ENCODE results near the gene FERMT3.

The FERMT3 gene

GRCh38 chr11:64204464-64204989 is 2.0 kb upstream of the FERMT3 start:
- TF ChIP-seq CTCF (IDR thresholded peaks at IDR 0.05; ENCODE audit: low read depth, low read length): peak; percentile 62
- no peak overlapping the region for H3K4me3 ChIP-seq (ENCODE audit: low read depth, low read length)

GRCh38 chr11:64207256-64208085 is 950 bp downstream of the FERMT3 start:
- no peak overlapping the region for H3K4me3 ChIP-seq (ENCODE audit: low read depth, low read length)
- no peak for TF ChIP-seq CTCF (IDR thresholded peaks at IDR 0.05; ENCODE audit: low read depth, low read length)

- no peak overlapping the region for H3K4me3 ChIP-seq (ENCODE audit: low read depth, low read length)
- TF ChIP-seq CTCF (IDR thresholded peaks at IDR 0.05; ENCODE audit: low read depth, low read length): no peak
Measured at GRCh38 chr11:64208086-64208795, 1.7 kb downstream of the FERMT3 start.

- TF ChIP-seq CTCF (IDR thresholded peaks at IDR 0.05; ENCODE audit: low read depth, low read length): no peak
- no peak overlapping the region for H3K4me3 ChIP-seq (ENCODE audit: low read depth, low read length)
Measured at GRCh38 chr11:64208796-64209562, 2.5 kb downstream of the FERMT3 start.

- no peak for TF ChIP-seq CTCF (IDR thresholded peaks at IDR 0.05; ENCODE audit: low read depth, low read length)
- no peak overlapping the region for H3K4me3 ChIP-seq (ENCODE audit: low read depth, low read length)
Measured at GRCh38 chr11:64209563-64209843, 3.0 kb downstream of the FERMT3 start.

- no peak overlapping the region for H3K4me3 ChIP-seq (ENCODE audit: low read depth, low read length)
- TF ChIP-seq CTCF (IDR thresholded peaks at IDR 0.05; ENCODE audit: low read depth, low read length): no peak
Measured at GRCh38 chr11:64210301-64211020, 3.9 kb downstream of the FERMT3 start.
